Liver (tissue), 3 donors: Measurements from ENCODE around the gene HAUS7.

Source experiments
- NR2F2 ChIP-seq: IDR thresholded peaks from 2 replicates; pipeline ENCODE4 v1.6.1; 2016; ENCODE audit warnings: antibody characterized with exemption
- RAD21 ChIP-seq, 2 donors: IDR thresholded peaks; 2 replicates each; pipeline ENCODE4 v1.6.1; 2016; ENCODE audit warnings: antibody characterized with exemption in 2 of 2, mild to moderate bottlenecking in 2 of 2
- YY1 ChIP-seq: IDR thresholded peaks from 2 replicates; pipeline ENCODE4 v1.6.1; 2016; ENCODE audit warnings: antibody characterized with exemption, mild to moderate bottlenecking
- TF ChIP-seq, protein P1 (sequence below): fragments of 150-350 bp; IDR thresholded peaks from 2 replicates; pipeline ENCODE4 v1.5.1; 2017; ENCODE audit warnings: improper control_type of control experiment, low read depth, low read length; ENCODE audit not compliant: missing input control
- donor health status: healthy.
- donor health status: healthy.

DNA sequence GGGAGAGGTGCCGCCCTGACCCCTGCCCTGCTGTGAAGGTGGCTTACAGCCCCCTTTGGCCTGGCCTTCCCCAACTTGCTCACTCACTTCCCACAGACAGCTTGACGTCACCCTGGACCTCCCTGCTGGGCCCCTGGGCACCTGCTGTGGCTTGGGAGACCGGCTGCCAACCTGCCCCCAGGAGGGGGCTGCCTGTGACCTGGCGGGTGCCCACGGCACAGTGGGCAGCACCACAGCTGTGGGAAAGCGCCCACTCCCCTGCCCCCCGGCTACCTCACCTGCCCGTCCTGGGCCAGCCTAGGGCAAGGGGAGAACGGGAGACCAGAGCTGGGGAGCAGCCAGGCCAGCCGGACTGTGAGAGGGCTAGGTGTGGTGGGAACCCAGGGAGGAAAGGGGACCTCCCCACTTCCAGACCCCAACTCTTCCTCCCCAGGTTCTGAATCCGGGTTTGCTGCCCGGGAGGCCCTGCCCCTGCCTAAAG lies 61.5 kb downstream of the HAUS7 start:
- TF ChIP-seq, protein P1, sequence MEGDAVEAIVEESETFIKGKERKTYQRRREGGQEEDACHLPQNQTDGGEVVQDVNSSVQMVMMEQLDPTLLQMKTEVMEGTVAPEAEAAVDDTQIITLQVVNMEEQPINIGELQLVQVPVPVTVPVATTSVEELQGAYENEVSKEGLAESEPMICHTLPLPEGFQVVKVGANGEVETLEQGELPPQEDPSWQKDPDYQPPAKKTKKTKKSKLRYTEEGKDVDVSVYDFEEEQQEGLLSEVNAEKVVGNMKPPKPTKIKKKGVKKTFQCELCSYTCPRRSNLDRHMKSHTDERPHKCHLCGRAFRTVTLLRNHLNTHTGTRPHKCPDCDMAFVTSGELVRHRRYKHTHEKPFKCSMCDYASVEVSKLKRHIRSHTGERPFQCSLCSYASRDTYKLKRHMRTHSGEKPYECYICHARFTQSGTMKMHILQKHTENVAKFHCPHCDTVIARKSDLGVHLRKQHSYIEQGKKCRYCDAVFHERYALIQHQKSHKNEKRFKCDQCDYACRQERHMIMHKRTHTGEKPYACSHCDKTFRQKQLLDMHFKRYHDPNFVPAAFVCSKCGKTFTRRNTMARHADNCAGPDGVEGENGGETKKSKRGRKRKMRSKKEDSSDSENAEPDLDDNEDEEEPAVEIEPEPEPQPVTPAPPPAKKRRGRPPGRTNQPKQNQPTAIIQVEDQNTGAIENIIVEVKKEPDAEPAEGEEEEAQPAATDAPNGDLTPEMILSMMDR, result no peak
- TF ChIP-seq RAD21 (IDR thresholded peaks at IDR 0.05), result no peak
- TF ChIP-seq NR2F2, result no peak
- no peak for TF ChIP-seq YY1
